Measurements from ENCODE around the gene ABHD17A.

- TF ChIP-seq CTCF (conservative IDR thresholded peaks at IDR 0.05; ENCODE audit: low read depth, low read length) (no peak), EZH2phosphoT487 (IDR thresholded peaks at IDR 0.05; ENCODE audit: borderline replicate concordance, low read length) (no peak)
Observed at GRCh38 chr19:1882089-1882785, 3.1 kb downstream of the ABHD17A start.

Data from PC-3 (cell line).